ENCODE results near the gene TOMM6. TPM values are rescaled to one million over a fixed set of nuclear protein-coding genes. Genes with fewer than 3 reads are reported as not detected.
A peak's percentile ranks its signal among the peaks of the same experiment; 100 is the strongest.

The TOMM6 gene
- total RNA-seq, 1 experiment from 2014 or later: 142 TPM

DNA sequence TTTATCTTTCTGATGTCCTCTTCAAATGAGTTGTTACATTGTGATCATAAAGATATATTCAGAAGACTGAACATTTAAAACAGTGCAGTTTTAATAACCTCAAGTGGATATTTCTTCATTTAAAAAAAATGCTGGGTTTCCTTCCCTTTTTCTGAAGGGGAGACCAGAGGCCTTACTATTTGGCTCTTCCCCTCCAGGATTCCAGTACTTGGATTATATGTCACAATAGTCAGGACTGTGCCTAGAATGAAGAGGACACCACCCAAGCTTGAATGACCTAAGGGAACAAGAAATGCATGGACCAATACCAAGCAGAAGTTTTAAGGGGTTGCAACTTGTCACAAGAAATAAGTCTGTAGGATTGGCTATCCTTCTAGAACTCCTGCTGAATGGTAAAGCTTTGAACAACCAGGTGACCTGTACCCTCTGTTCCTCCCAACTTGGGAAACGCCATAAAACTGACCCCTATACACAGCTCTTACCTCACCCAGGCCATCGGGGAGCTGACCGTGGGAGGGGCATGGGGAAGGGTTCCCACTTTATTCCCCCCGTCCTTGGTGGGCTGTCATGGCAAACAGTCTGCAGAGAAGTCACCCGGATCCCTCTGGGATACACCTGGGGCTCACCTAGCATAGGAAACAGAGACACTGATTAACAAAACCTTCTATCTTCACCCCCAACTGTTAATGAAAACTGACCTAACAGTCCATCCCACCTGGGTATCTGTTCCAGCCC is 9.8 kb upstream of the TOMM6 start:
- Histone ChIP-seq H3K4me3 (ENCODE audit: low read length) (no peak overlapping the region), H3K4me1 (ENCODE audit: insufficient read depth, low read length) (peaks cover 15% of the 10 kb centered on the region), H3K36me3 (ENCODE audit: low read depth, low read length) (no peaks in the 10 kb centered on the region; the same call in 1 of the 2 replicates), H3K79me2 (ENCODE audit: low read length) (peaks cover 6% of the 10 kb centered on the region; the same call in 1 of the 2 replicates), H3K27ac (ENCODE audit: low read length) (no peak overlapping the region), H3K9me3 (ENCODE audit: low read length) (no peaks in the 10 kb centered on the region), H4K20me1 (ENCODE audit: low read length) (no peaks in the 10 kb centered on the region), H3K27me3 (ENCODE audit: low read length) (no peaks in the 10 kb centered on the region), H3F3A (ENCODE audit: low read length, unreplicated experiment) (no peaks in the 10 kb centered on the region), H3K4me2 (ENCODE audit: low read length) (no peak overlapping the region), H3K9ac (ENCODE audit: low read length) (no peak overlapping the region), H2AFZ (ENCODE audit: low read length) (no peak overlapping the region), H3K9me2 (replicated peaks; ENCODE audit: low read length) (no peaks in the 10 kb centered on the region)
- intact Hi-C loops (cut with micrococcal nuclease): loop anchor here (10.0 kb wide), 1 partner anchor 173 kb away; no protein-coding TSS in a partner anchor
- CTCF ChIA-PET: no interaction called here
- POLR2A ChIA-PET (ENCODE audit: unreplicated experiment): no interaction called here
- TF ChIP-seq EZH2phosphoT487 (IDR thresholded peaks at IDR 0.05; ENCODE audit: borderline replicate concordance, low read length) (no peak), EZH2 (IDR thresholded peaks at IDR 0.05; ENCODE audit: low read length, unreplicated experiment) (no peak)
- TF ChIP-seq, protein P1, sequence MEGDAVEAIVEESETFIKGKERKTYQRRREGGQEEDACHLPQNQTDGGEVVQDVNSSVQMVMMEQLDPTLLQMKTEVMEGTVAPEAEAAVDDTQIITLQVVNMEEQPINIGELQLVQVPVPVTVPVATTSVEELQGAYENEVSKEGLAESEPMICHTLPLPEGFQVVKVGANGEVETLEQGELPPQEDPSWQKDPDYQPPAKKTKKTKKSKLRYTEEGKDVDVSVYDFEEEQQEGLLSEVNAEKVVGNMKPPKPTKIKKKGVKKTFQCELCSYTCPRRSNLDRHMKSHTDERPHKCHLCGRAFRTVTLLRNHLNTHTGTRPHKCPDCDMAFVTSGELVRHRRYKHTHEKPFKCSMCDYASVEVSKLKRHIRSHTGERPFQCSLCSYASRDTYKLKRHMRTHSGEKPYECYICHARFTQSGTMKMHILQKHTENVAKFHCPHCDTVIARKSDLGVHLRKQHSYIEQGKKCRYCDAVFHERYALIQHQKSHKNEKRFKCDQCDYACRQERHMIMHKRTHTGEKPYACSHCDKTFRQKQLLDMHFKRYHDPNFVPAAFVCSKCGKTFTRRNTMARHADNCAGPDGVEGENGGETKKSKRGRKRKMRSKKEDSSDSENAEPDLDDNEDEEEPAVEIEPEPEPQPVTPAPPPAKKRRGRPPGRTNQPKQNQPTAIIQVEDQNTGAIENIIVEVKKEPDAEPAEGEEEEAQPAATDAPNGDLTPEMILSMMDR (conservative IDR thresholded peaks at IDR 0.05; ENCODE audit: low read depth, low read length): no peak
- ATAC-seq: no peak
- DNase-seq: no peak
- BruUV-seq (replicated peaks): no TSS peak

DNA sequence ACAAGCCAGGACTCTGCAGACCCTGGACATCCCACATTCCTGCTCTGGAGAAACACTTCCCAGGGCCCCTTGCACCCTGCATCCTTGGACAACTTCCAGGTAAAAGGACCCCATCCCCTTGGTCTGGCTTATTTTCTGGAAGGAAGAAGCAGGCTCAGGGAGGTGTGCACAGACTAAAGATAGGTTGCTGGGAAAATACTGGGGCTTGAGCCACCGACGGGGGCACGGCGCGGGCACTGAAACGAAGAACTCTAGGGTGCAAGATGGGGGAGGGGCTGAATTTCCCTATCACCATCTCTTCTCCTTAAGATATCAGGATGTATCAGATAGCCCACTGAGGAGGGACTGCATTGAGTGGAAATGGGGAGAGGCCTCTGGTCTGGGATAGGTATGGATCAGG is 8.6 kb upstream of the TOMM6 start:
- ATAC-seq (no peak), DNase-seq (no peak)
- Histone ChIP-seq H3K79me2 (ENCODE audit: low read length) (peaks cover 6% of the 10 kb centered on the region; the same call in 1 of the 2 replicates), H4K20me1 (ENCODE audit: low read length) (no peaks in the 10 kb centered on the region), H3K27me3 (ENCODE audit: low read length) (no peaks in the 10 kb centered on the region), H3K9me2 (replicated peaks; ENCODE audit: low read length) (no peaks in the 10 kb centered on the region), H3F3A (ENCODE audit: low read length, unreplicated experiment) (no peaks in the 10 kb centered on the region), H3K4me2 (ENCODE audit: low read length) (peak overlapping the region; percentile 97), H3K4me1 (ENCODE audit: insufficient read depth, low read length) (peaks cover 15% of the 10 kb centered on the region), H2AFZ (ENCODE audit: low read length) (peak overlapping the region; percentile 74), H3K36me3 (ENCODE audit: low read depth, low read length) (no peaks in the 10 kb centered on the region; the same call in 1 of the 2 replicates), H3K4me3 (ENCODE audit: low read length) (peak overlapping the region; percentile 82), H3K9ac (ENCODE audit: low read length) (peak overlapping the region; percentile 67), H3K27ac (ENCODE audit: low read length) (no peak overlapping the region), H3K9me3 (ENCODE audit: low read length) (no peaks in the 10 kb centered on the region)
- TF ChIP-seq, protein P1 (conservative IDR thresholded peaks at IDR 0.05; ENCODE audit: low read depth, low read length): no peak
- TF ChIP-seq EZH2 (IDR thresholded peaks at IDR 0.05; ENCODE audit: low read length, unreplicated experiment): no peak
- no peak for TF ChIP-seq EZH2phosphoT487 (IDR thresholded peaks at IDR 0.05; ENCODE audit: borderline replicate concordance, low read length)
- TSS peak; percentile 41 for BruUV-seq (replicated peaks)
- CTCF ChIA-PET: interaction anchor here (0.7 kb wide), 1 partner anchor 43 kb away, joined by 3 read pairs; no protein-coding TSS in a partner anchor
- POLR2A ChIA-PET (ENCODE audit: unreplicated experiment): no interaction called here
- intact Hi-C loops (cut with micrococcal nuclease): loop anchor here (10.0 kb wide), 1 partner anchor 174 kb away; no protein-coding TSS in a partner anchor
